GM12892 (cell line): ENCODE measurements around the gene TCEAL3.

Experiments used
- DNase-seq: peaks from one replicate; pipeline ENCODE4 v3.0.0; 2011; ENCODE audit not compliant: insufficient read length
- FAIRE-seq: peaks from 2 replicates; lab custom pipeline; 2011; peaks lifted over from hg19 to GRCh38; lab: Jason Lieb, UNC
- POLR2A ChIP-seq: IDR thresholded peaks from 2 replicates; pipeline ENCODE4 v1.6.1; 2011; ENCODE audit warnings: low read depth, low read length, control low read depth
- POLR2AphosphoS5 ChIP-seq: IDR thresholded peaks from 2 replicates; pipeline ENCODE4 v1.6.1; 2011; ENCODE audit warnings: low read depth, low read length, control low read depth
- TAF1 ChIP-seq: IDR thresholded peaks from 2 replicates; pipeline ENCODE4 v1.6.1; 2011; ENCODE audit warnings: low read depth, mild to moderate bottlenecking, control low read depth, low read length, borderline replicate concordance

Gene TCEAL3

DNA sequence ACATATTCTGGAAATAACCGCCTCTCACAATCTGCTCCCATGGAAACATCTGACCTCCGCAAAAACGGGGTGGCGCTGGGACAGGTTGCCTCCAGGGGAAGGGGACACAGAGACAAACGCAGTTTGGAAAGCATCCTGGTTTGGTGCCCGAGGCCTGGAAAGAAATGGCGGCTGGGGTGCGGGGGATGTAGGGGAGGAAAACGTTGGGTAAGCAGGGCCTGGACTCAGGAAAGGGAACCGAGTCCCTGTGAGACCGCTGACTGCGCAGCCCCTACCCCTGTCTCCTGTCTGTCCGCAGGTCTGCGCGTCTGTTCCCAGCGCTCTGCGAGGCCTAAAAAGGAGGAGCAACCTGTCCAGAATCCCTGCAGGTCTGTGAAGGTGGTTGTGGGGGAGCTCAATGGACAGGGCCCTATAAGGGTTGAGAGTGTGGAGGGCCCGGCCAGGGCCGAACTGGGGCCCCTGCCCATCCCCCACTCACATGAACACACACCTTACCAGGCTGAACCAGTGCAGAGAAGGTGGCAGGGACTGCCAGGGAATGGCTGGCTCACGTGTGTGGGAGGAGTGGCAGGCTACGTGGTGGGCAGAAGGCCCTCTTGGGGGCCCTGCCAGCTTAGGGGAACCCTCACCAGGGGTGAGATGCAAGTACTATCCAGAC is 672 bp downstream of the TCEAL3 start:
- TF ChIP-seq POLR2A: no peak
- no peak for TF ChIP-seq TAF1
- no peak for TF ChIP-seq POLR2AphosphoS5
- no peak for DNase-seq
- peak; percentile 70 for FAIRE-seq

DNA sequence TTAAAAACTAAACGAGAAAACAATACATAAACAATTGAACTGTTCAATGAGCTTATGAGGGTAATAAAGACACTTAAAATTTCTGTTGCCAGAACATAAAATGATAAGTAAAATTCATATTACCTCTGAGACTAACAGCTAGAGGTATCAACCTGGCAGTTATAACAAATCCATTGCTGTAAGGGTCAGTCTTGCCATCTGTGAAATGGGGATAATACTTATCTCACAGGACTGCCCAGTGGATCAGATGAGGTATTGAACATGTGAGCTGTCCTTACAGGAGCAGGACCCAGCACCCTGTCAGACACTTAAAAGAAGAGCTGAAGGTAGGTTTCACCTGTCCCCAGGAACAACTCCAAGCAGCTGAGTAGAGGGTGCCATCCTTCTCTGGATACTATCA is 2.5 kb downstream of the TCEAL3 start:
- no peak for FAIRE-seq
- no peak for TF ChIP-seq TAF1
- no peak for TF ChIP-seq POLR2AphosphoS5
- no peak for TF ChIP-seq POLR2A
- no peak for DNase-seq

DNA sequence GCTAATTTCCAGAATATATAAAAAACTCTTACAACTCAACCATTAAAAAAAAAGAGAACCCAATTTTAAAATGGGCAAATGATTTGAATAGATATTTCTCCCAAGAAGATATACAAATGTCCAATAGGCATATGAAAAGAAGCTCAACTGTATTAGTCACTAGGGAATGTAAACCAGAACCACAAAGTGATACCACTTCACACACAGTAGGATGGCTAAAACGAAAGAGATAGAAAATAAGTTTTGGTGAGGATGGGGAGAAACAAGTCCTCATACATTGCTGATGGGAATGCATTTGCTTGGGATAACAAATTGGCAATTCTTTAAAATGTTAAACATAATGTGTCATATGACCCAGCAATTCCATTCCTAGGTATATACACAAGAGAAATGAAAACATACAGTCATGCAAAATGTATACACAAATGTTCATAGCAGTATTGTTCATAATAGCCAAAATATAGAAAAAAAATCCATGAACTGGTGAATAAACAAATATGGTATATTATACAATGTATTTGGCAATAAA is 5.7 kb downstream of the TCEAL3 start:
- DNase-seq: no peak
- FAIRE-seq: no peak
- TF ChIP-seq POLR2AphosphoS5 (no peak), TAF1 (no peak), POLR2A (no peak)

DNA sequence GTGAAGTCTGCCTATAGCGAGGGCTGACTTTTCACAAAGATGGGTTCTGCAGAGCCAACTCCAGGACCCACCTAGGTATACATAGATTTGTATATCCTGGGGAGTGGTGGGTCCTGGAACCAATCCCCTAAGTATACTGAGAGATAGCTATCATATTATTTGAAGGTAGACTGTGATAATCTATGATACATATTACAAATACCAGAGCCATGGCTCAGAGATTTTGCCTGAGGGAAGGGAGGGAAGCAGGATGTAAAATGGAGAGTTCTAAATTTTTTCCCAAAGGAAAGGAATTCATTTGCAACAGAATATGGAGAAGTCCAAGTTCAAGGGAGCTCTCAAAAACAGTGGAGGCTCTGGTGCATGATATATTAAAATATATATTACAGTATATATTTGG is 7.2 kb downstream of the TCEAL3 start:
- TF ChIP-seq TAF1 (no peak), POLR2AphosphoS5 (no peak), POLR2A (no peak)
- no peak for DNase-seq
- FAIRE-seq: no peak

DNA sequence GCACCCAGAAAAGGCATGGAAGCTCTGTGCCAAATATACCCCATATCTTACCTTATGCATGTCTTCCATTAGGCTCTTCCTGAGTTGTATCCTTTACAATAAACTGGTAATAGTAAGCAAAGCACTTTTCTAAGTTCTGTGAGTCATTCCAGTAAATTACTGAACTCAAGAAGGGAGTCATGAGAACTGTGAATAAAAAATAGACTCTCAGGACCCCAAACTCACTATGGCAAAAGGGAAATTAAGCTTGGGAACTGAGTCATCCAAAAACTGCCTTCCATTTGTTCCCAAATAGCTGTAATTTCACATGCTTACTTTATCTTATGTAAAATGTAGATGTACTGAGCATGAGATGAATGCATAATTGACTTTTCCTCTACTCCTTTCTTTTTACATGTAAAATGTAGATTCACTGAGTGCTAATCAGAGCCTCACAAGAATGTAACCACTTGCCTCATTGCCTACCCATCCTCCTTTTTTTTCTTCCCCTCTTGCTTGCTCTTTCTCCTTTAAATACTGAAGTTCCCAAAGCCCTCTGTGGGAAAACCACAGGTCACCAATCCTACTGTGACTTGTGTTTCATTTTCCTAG is 8.1 kb downstream of the TCEAL3 start:
- TF ChIP-seq POLR2A (no peak), POLR2AphosphoS5 (no peak), TAF1 (no peak)
- no peak for DNase-seq
- FAIRE-seq: no peak

DNA sequence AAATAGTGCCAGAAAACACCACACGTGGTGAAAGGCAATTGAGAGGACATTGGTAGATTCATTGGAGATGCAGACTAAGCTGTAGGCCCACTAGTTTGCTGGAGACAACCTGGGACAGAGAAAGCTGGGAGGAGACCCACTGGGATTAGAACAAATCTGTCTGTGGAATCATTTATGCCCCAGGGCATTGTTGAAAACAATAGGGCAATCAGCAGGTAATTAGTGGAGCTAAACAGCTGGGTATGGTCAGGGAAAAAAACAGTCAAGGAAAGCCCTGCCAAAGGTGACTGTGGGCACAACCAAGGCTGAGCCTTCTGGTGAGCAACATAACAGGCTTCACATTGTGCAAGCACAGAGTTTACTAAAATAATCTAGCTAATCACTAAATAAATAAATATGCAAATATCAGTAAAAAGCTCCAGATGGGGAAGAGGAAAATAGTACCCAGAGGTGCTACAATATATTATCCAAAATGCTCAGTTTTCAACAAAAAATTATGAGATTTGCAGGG is 9.0 kb downstream of the TCEAL3 start:
- FAIRE-seq: no peak
- no peak for TF ChIP-seq TAF1
- TF ChIP-seq POLR2A: no peak
- TF ChIP-seq POLR2AphosphoS5: no peak
- DNase-seq: no peak

DNA sequence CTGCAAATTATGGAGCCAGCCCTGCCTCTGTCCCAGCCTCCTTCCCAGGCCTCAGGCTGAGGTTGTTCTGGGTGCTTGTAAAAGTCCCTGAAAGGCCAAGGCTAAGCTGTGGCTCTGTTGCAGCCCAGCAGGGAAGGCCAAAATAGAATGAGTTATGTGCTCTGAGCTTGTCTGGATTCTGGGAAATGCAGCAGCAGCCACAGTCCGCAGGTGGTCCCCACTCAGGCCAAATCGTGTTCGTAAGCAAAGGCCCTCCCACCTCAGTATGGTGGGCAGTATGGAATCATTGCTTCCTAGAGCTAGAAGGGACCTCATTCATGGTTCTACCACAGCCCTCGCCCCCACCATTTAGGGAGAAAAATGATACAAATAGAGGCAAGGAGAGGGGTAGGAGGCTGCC is 16.3 kb downstream of the TCEAL3 start:
- FAIRE-seq: no peak
- TF ChIP-seq POLR2AphosphoS5: no peak
- TF ChIP-seq TAF1: no peak
- no peak for TF ChIP-seq POLR2A
- no peak for DNase-seq

DNA sequence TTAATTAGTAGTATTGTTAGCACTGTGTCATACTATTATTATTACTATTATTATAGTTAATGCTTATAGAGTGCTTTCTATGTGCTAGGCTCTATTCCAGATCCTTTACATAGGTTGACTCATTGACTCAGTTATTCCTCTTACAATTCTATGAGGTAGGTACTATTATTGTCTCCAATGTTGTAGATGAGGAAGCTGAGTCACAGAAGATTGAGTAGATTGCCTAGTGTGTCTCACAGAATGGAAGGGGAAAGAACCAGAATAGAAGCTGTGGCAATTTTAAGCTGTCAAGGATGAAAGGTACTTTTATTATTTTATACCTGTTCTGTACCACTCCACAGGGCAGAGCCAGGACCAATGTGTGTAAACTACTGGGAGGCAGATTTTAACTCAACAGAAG is 19.1 kb downstream of the TCEAL3 start:
- no peak for TF ChIP-seq TAF1
- no peak for TF ChIP-seq POLR2A
- no peak for TF ChIP-seq POLR2AphosphoS5
- no peak for FAIRE-seq
- DNase-seq: no peak

DNA sequence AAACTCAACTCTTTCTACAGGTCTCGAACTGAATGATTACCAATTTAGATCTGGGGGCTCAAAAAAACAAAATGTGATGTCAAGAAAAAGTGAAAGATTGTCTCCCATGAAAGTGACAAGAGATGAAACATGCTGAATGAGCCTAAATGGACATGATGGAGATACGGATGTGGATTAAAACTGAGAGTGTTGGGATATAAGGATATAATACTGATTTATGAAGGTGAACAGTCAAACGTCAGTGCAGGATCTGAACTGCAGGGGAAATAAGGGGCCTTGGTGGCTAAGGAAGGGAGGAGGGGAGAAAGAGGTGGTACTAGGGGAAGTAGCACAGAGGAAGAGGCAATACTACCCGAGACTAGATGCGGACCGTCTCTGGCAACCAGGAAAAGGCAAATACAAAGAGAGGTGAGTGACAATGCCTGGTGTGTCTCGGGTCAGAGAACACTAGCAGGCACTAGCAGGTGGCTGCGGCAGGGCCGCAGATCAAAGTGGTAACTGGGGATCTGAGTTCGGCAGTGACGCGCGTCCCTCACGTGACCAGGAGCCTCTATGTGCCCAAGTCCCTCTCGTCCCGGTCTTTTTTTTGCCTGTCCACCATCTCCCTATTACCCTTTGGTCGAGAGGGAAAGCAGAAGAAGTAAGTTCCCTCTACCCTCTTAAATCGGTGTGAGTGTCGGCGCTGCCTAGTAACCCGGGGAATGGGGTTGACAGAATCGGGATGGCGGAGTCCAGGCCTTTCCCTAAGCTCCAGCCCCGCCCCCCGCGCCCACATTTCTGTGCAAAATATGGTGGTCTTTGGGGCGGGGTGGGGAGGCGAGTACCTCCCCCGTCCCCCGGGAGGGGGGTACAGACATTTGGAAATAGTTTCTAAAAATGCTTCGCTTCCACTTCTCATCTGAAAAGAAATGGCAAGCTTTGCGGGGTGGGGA is 20.9 kb downstream of the TCEAL3 start, which contains the start of gene TCEAL1:
Gene TCEAL1 (plus strand): TSS at position 590 of the 932 bp plus-strand sequence. CDS start 942 bp downstream, outside the sequence.
- TF ChIP-seq POLR2A: peak; percentile 48; the same call in 1 of the 2 replicates
- TF ChIP-seq TAF1: no peak
- TF ChIP-seq POLR2AphosphoS5: no peak
- peak; percentile 76 for FAIRE-seq
- DNase-seq: no peak

DNA sequence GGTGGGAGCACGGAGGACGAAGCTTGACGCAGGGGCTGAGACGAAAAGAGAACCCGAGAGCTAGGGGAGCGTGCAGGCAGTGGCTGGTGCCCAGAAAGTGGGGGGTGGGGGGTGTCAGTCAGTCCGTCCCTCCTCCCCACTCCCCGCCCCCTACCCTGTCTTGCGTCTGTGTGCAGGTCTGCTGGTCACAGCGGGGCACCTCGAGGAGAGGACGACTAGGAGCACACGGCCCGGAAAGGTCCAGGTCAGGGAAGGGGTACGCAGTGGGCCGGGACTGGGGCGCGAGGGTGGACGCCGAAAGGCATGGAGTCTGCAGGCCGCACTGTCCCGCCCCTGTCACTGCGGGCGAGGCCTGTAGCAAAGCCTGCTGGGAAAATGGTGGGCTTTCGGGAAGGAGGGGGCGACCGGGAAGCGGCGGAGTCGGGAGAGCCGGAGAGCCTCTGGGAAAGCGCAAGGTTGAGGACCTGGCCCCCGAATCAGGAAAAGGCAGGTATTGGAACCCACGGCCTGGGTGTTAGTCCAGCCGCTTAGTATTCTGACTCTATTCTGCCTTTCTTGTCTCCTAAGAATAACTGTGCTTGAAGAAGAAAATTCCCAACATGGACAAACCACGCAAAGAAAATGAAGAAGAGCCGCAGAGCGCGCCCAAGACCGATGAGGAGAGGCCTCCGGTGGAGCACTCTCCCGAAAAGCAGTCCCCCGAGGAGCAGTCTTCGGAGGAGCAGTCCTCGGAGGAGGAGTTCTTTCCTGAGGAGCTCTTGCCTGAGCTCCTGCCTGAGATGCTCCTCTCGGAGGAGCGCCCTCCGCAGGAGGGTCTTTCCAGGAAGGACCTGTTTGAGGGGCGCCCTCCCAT is 21.8 kb downstream of the TCEAL3 start:
- TF ChIP-seq TAF1: no peak
- TF ChIP-seq POLR2A: no peak
- TF ChIP-seq POLR2AphosphoS5: no peak; the same call in 1 of the 2 replicates
- FAIRE-seq: peak; percentile 24
- no peak for DNase-seq

DNA sequence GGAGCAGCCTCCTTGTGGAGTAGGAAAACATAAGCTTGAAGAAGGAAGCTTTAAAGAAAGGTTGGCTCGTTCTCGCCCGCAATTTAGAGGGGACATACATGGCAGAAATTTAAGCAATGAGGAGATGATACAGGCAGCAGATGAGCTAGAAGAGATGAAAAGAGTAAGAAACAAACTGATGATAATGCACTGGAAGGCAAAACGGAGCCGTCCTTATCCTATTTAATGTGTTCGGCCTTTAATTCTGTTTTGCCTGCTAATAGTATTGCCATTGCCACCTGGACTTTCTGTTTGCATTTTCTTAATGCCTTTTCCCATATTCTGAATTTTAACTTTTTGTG is 22.4 kb downstream of the TCEAL3 start:
- TF ChIP-seq POLR2AphosphoS5 (no peak), TAF1 (no peak), POLR2A (no peak)
- DNase-seq (no peak), FAIRE-seq (no peak)
